Uterus (tissue), 2 donors: Measurements from ENCODE around the gene LYRM2.

Source experiments
- CTCF ChIP-seq, 4 experiments: fragments of 200-600 bp in 2 of 4; fragments of 450-650 bp in 2 of 4; sonication (generic) in 2 of 4; IDR thresholded peaks; one replicate each; pipeline ENCODE4 v1.5.1; 2016 to 2019; ENCODE audit warnings: antibody characterized with exemption in 4 of 4, mild to moderate bottlenecking in 2 of 4, moderate library complexity in 1 of 4
- POLR2A ChIP-seq, 2 donors: fragments of 450-650 bp; IDR thresholded peaks; one replicate each; pipeline ENCODE4 v1.6.1; 2016; ENCODE audit warnings: antibody characterized with exemption in 2 of 2, mild to moderate bottlenecking in 1 of 2, moderate library complexity in 1 of 2

- TF ChIP-seq POLR2A (IDR thresholded peaks at IDR 0.05) = no peak
- no peak for TF ChIP-seq CTCF (IDR thresholded peaks at IDR 0.05)
Measured at GRCh38 chr6:89596484-89596883, 42.1 kb downstream of the LYRM2 start.
